Measurements from ENCODE around the gene KRT73. TPM values are rescaled to one million over a fixed set of nuclear protein-coding genes. Genes with fewer than 3 reads are reported as not detected.

KRT73 gene
- total and polyA plus RNA-seq, 2 donors (not counting 3 experiments of a cell fraction or from before 2014, with no cell fraction given), result not detected

DNA sequence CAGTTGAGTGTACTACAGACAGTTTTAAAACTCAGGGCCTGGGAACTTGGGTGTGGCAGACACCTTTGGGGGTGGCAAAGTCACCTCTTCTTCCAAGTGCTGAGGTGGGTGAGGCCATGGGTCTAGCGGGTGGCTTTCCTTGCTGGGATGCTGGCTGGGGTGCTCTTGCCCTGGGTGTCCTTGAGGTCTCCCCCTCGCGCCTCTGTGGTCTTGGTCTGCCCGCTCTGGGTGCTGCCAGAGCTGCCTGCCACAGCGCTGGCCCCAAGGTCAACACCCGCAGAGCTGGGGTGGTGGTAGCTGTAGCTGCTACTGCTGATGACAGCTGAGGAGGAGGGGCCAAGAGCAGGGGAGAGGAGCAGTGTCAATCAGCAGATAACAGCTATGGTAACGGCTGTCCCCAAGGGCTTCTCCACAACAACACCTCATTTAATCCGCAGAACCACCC is 51.5 kb downstream of the KRT73 start:
- Histone ChIP-seq H3K36me3 (ENCODE audit: control insufficient read depth in 2 of 2, extremely low read depth in 1 of 2, insufficient read depth in 2 of 2, low read length in 2 of 2) (no peaks in the 10 kb centered on the region), H3K9me1 (replicated peaks; ENCODE audit: control insufficient read depth, extremely low read depth, insufficient read depth, low read length) (no peaks in the 10 kb centered on the region), H3K27me3 (ENCODE audit: control insufficient read depth in 2 of 2, insufficient read depth in 2 of 2, low read length in 2 of 2) (peaks cover 7% of the 10 kb centered on the region in 2 experiments), H3K79me2 (ENCODE audit: control insufficient read depth, insufficient read depth, low read length) (no peaks in the 10 kb centered on the region), H3K9me3 (replicated peaks; ENCODE audit: control insufficient read depth, insufficient read depth, low read length) (no peaks in the 10 kb centered on the region), H3K4me3 (replicated peaks in 1 of 3; ENCODE audit: insufficient read depth in 1 of 3, low read depth in 1 of 3, low read length in 3 of 3) (no peak overlapping the region), H3K27ac (ENCODE audit: insufficient read depth, low read depth, low read length) (no peak overlapping the region), H3K4me2 (ENCODE audit: insufficient read depth, low read length) (no peak overlapping the region), H3K4me1 (ENCODE audit: control insufficient read depth, extremely low read depth, insufficient read depth, low read length) (no peaks in the 10 kb centered on the region), H4K20me1 (replicated peaks; ENCODE audit: control insufficient read depth, extremely low read depth, insufficient read depth, low read length) (no peaks in the 10 kb centered on the region), H3K9ac (replicated peaks; ENCODE audit: extremely low read depth, insufficient read depth, low read length) (no peak overlapping the region), H2AFZ (ENCODE audit: low read depth, low read length) (no peak overlapping the region)
- dilution Hi-C loops (cut with MboI; ENCODE audit: extremely low pct_ligation_motif_present, low sequenced_read_pairs) (no loop called here), intact Hi-C loops (cut with micrococcal nuclease) (no loop called here)
- POLR2A ChIA-PET, result no interaction called here
- CTCF ChIA-PET, result no interaction called here
- no TSS peak for BruUV-seq (replicated peaks)
- TF ChIP-seq POLR2A (IDR thresholded peaks at IDR 0.05; ENCODE audit: low read depth, low read length) (no peak), EZH2 (IDR thresholded peaks at IDR 0.05; ENCODE audit: borderline replicate concordance, low read depth, low read length, severe bottlenecking) (no peak), MYC (IDR thresholded peaks at IDR 0.05; ENCODE audit: low read depth, low read length) (no peak), JUN (IDR thresholded peaks at IDR 0.05; ENCODE audit: borderline replicate concordance, insufficient read depth, insufficient read length, low read depth) (no peak), FOS (IDR thresholded peaks at IDR 0.05; ENCODE audit: borderline replicate concordance, insufficient read depth, low read length) (no peak), MAX (IDR thresholded peaks at IDR 0.05; ENCODE audit: insufficient read depth, insufficient read length) (no peak)
- TF ChIP-seq, protein P1, sequence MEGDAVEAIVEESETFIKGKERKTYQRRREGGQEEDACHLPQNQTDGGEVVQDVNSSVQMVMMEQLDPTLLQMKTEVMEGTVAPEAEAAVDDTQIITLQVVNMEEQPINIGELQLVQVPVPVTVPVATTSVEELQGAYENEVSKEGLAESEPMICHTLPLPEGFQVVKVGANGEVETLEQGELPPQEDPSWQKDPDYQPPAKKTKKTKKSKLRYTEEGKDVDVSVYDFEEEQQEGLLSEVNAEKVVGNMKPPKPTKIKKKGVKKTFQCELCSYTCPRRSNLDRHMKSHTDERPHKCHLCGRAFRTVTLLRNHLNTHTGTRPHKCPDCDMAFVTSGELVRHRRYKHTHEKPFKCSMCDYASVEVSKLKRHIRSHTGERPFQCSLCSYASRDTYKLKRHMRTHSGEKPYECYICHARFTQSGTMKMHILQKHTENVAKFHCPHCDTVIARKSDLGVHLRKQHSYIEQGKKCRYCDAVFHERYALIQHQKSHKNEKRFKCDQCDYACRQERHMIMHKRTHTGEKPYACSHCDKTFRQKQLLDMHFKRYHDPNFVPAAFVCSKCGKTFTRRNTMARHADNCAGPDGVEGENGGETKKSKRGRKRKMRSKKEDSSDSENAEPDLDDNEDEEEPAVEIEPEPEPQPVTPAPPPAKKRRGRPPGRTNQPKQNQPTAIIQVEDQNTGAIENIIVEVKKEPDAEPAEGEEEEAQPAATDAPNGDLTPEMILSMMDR (IDR thresholded peaks at IDR 0.05; ENCODE audit: extremely low read depth in 1 of 2, insufficient read depth in 1 of 2, low read depth in 1 of 2, low read length in 2 of 2), result no peak
- DNase-seq (ENCODE audit: low read depth, low spot score) (no peak), FAIRE-seq (no peak)
